ENCODE measurements around the gene CDC14A. TPM values are rescaled to one million over a fixed set of nuclear protein-coding genes. Genes with fewer than 3 reads are reported as not detected.

Gene CDC14A
- polyA plus RNA-seq, 1 donor from 2014 or later = 2.7 TPM

GRCh38 chr1:100343897-100344296 is 8.4 kb upstream of the CDC14A start:
- no peak overlapping the region for H3K9ac ChIP-seq (ENCODE audit: low read length)
- H4K20me1 ChIP-seq (ENCODE audit: insufficient read depth) = no peaks in the 10 kb centered on the region
- H3K9me3 ChIP-seq (ENCODE audit: low read length) = no peaks in the 10 kb centered on the region
- H3K9me2 ChIP-seq (ENCODE audit: insufficient read depth, low read length) = no peaks in the 10 kb centered on the region
- H3K4me3 ChIP-seq (ENCODE audit: low read length) = no peak overlapping the region
- H3K27ac ChIP-seq (ENCODE audit: low read length) = no peak overlapping the region
- no peaks in the 10 kb centered on the region for H3K79me2 ChIP-seq (replicated peaks; ENCODE audit: insufficient read depth, low read length)
- no peak for TF ChIP-seq REST (IDR thresholded peaks at IDR 0.05; ENCODE audit: borderline replicate concordance)
- TF ChIP-seq RAD21 (conservative IDR thresholded peaks at IDR 0.05) = no peak
- TF ChIP-seq EP300 (conservative IDR thresholded peaks at IDR 0.05; ENCODE audit: poor library complexity, severe bottlenecking) = no peak
- no peak for TF ChIP-seq POLR2AphosphoS5 (IDR thresholded peaks at IDR 0.05)
- no peak for TF ChIP-seq MXI1 (conservative IDR thresholded peaks at IDR 0.05; ENCODE audit: poor library complexity, severe bottlenecking)
- TF ChIP-seq EZH2 (IDR thresholded peaks at IDR 0.05; ENCODE audit: borderline replicate concordance, insufficient read depth, low read length, poor library complexity, severe bottlenecking) = no peak
- TF ChIP-seq TAF1 (IDR thresholded peaks at IDR 0.05; ENCODE audit: low read depth) = no peak
- no peak for TF ChIP-seq SMC3 (conservative IDR thresholded peaks at IDR 0.05; ENCODE audit: poor library complexity)
- TF ChIP-seq CTCF (IDR thresholded peaks at IDR 0.05; ENCODE audit: poor library complexity, severe bottlenecking) = no peak
- H3K4me2 ChIP-seq (ENCODE audit: low read length) = no peak overlapping the region
- no peak overlapping the region for H2AFZ ChIP-seq (ENCODE audit: low read depth, low read length)
- no peaks in the 10 kb centered on the region for H3F3A ChIP-seq (ENCODE audit: insufficient read depth, low read length, poor library complexity, severe bottlenecking)
- no peaks in the 10 kb centered on the region for H3K36me3 ChIP-seq (ENCODE audit: insufficient read depth, low read length)
- no peaks in the 10 kb centered on the region for H3K27me3 ChIP-seq (ENCODE audit: insufficient read depth, low read depth, low read length)

GRCh38 chr1:100344774-100345173 is 7.5 kb upstream of the CDC14A start:
- H3K9me3 ChIP-seq (ENCODE audit: low read length) = no peaks in the 10 kb centered on the region
- no peaks in the 10 kb centered on the region for H3K27me3 ChIP-seq (ENCODE audit: insufficient read depth, low read depth, low read length)
- H2AFZ ChIP-seq (ENCODE audit: low read depth, low read length) = no peak overlapping the region
- TF ChIP-seq REST (IDR thresholded peaks at IDR 0.05; ENCODE audit: borderline replicate concordance) (no peak), MXI1 (conservative IDR thresholded peaks at IDR 0.05; ENCODE audit: poor library complexity, severe bottlenecking) (no peak), TAF1 (IDR thresholded peaks at IDR 0.05; ENCODE audit: low read depth) (no peak), CTCF (IDR thresholded peaks at IDR 0.05; ENCODE audit: poor library complexity, severe bottlenecking) (no peak), POLR2AphosphoS5 (IDR thresholded peaks at IDR 0.05) (no peak), EZH2 (IDR thresholded peaks at IDR 0.05; ENCODE audit: borderline replicate concordance, insufficient read depth, low read length, poor library complexity, severe bottlenecking) (no peak), EP300 (conservative IDR thresholded peaks at IDR 0.05; ENCODE audit: poor library complexity, severe bottlenecking) (no peak), SMC3 (conservative IDR thresholded peaks at IDR 0.05; ENCODE audit: poor library complexity) (no peak), RAD21 (conservative IDR thresholded peaks at IDR 0.05) (no peak)
- H4K20me1 ChIP-seq (ENCODE audit: insufficient read depth) = no peaks in the 10 kb centered on the region
- H3K36me3 ChIP-seq (ENCODE audit: insufficient read depth, low read length) = no peaks in the 10 kb centered on the region
- H3K9me2 ChIP-seq (ENCODE audit: insufficient read depth, low read length) = no peaks in the 10 kb centered on the region
- no peak overlapping the region for H3K4me2 ChIP-seq (ENCODE audit: low read length)
- no peaks in the 10 kb centered on the region for H3K79me2 ChIP-seq (replicated peaks; ENCODE audit: insufficient read depth, low read length)
- no peaks in the 10 kb centered on the region for H3F3A ChIP-seq (ENCODE audit: insufficient read depth, low read length, poor library complexity, severe bottlenecking)
- no peak overlapping the region for H3K27ac ChIP-seq (ENCODE audit: low read length)
- H3K4me3 ChIP-seq (ENCODE audit: low read length) = no peak overlapping the region
- H3K9ac ChIP-seq (ENCODE audit: low read length) = no peak overlapping the region
